ENCODE data around the gene SRP19. TPM values are rescaled to one million over a fixed set of nuclear protein-coding genes. Genes with fewer than 3 reads are reported as not detected.

Gene SRP19
- total RNA-seq, 1 donor from 2014 or later: 54.8 TPM

GRCh38 chr5:112915831-112916230 is 54.7 kb downstream of the SRP19 start:
- H3K9me3 Mint-ChIP-seq (ENCODE audit: unreplicated experiment): peaks cover 2% of the 10 kb centered on the region
- no peak for DNase-seq
- peak overlapping the region; percentile 44 for H3K4me3 Mint-ChIP-seq (ENCODE audit: unreplicated experiment)

GRCh38 chr5:112917453-112917995 is 56.4 kb downstream of the SRP19 start:
- Mint-ChIP-seq H3K4me1 (ENCODE audit: low read depth, unreplicated experiment) (peaks cover 26% of the 10 kb centered on the region), H3K27ac (ENCODE audit: unreplicated experiment) (peak overlapping the region; percentile 34), H3K4me3 (ENCODE audit: unreplicated experiment) (no peak overlapping the region), H3K27me3 (ENCODE audit: unreplicated experiment) (peaks cover 4% of the 10 kb centered on the region), H3K36me3 (ENCODE audit: unreplicated experiment) (no peaks in the 10 kb centered on the region), H3K9me3 (ENCODE audit: unreplicated experiment) (peaks cover 9% of the 10 kb centered on the region)
- TF ChIP-seq CTCF (IDR thresholded peaks at IDR 0.05; ENCODE audit: partially characterized antibody, unreplicated experiment): no peak
- DNase-seq: peak; percentile 44

More at GRCh38 chr5:112915831-112916230, 54.7 kb downstream of the SRP19 start:
- Mint-ChIP-seq H3K27me3 (ENCODE audit: unreplicated experiment) (peaks cover 2% of the 10 kb centered on the region), H3K36me3 (ENCODE audit: unreplicated experiment) (no peaks in the 10 kb centered on the region), H3K4me1 (ENCODE audit: low read depth, unreplicated experiment) (peaks cover 31% of the 10 kb centered on the region), H3K27ac (ENCODE audit: unreplicated experiment) (peak overlapping the region; percentile 7)
- TF ChIP-seq CTCF (IDR thresholded peaks at IDR 0.05; ENCODE audit: partially characterized antibody, unreplicated experiment): no peak

- no peak for DNase-seq
- Mint-ChIP-seq H3K4me1 (ENCODE audit: low read depth, unreplicated experiment) (peaks cover 29% of the 10 kb centered on the region), H3K4me3 (ENCODE audit: unreplicated experiment) (peak overlapping the region; percentile 63), H3K27me3 (ENCODE audit: unreplicated experiment) (peaks cover 6% of the 10 kb centered on the region), H3K36me3 (ENCODE audit: unreplicated experiment) (no peaks in the 10 kb centered on the region), H3K9me3 (ENCODE audit: unreplicated experiment) (peaks cover 9% of the 10 kb centered on the region), H3K27ac (ENCODE audit: unreplicated experiment) (no peak overlapping the region)
- no peak for TF ChIP-seq CTCF (IDR thresholded peaks at IDR 0.05; ENCODE audit: partially characterized antibody, unreplicated experiment)
These were observed 57.0 kb downstream of the SRP19 start for GRCh38 chr5:112918136-112918535.

GRCh38 chr5:112918679-112919078 is 57.6 kb downstream of the SRP19 start:
- Mint-ChIP-seq H3K9me3 (ENCODE audit: unreplicated experiment) (peaks cover 10% of the 10 kb centered on the region), H3K4me1 (ENCODE audit: low read depth, unreplicated experiment) (peaks cover 33% of the 10 kb centered on the region), H3K27ac (ENCODE audit: unreplicated experiment) (peak overlapping the region; percentile 35), H3K27me3 (ENCODE audit: unreplicated experiment) (peaks cover 6% of the 10 kb centered on the region), H3K4me3 (ENCODE audit: unreplicated experiment) (peak overlapping the region; percentile 63), H3K36me3 (ENCODE audit: unreplicated experiment) (no peaks in the 10 kb centered on the region)
- no peak for TF ChIP-seq CTCF (IDR thresholded peaks at IDR 0.05; ENCODE audit: partially characterized antibody, unreplicated experiment)
- DNase-seq: no peak

Other genes starting within 250 kb of the SRP19 start
- gene APC, start 123.4 kb upstream of the SRP19 start, total RNA-seq (ENCODE audit: unreplicated experiment): 136 TPM
- gene REEP5, start 60.9 kb downstream of the SRP19 start, total RNA-seq (ENCODE audit: unreplicated experiment): 108 TPM
- 117 TPM for gene DCP2, start 115.5 kb downstream of the SRP19 start, total RNA-seq (ENCODE audit: unreplicated experiment)

Data from glutamatergic neuron (in vitro differentiated cells).